HG02885 (cell line): ENCODE measurements around the gene KEAP1.
"Not testable (repeated sequence)": the region's sequence is repeated elsewhere in the genome, so short reads cannot be mapped to it uniquely, and the experiment has no call there.

Experiments used
- ATAC-seq: cut with Tn5 transposase; IDR thresholded peaks from one replicate; pipeline ENCODE4 v1.9.1; 2021; ENCODE audit warnings: mild to moderate bottlenecking; ENCODE audit not compliant: unreplicated experiment, poor library complexity

KEAP1 gene

DNA sequence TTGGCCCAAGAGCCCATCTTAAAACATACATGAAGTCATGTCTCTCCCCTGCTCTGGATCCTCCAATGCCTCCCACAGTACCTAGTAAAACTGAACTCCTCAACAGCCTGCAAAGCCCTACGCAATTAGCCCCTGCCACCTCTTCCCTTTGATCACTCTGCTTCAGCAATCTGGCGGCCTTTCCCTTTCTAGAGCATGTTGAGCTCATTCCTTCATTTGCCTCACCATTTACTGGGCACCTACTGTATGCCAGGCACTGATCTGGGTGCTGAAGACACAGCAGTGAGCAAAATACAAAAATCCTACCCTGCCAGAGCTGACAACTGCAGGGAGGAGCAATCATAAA lies 2.9 kb downstream of the KEAP1 start:
- ATAC-seq: no peak

DNA sequence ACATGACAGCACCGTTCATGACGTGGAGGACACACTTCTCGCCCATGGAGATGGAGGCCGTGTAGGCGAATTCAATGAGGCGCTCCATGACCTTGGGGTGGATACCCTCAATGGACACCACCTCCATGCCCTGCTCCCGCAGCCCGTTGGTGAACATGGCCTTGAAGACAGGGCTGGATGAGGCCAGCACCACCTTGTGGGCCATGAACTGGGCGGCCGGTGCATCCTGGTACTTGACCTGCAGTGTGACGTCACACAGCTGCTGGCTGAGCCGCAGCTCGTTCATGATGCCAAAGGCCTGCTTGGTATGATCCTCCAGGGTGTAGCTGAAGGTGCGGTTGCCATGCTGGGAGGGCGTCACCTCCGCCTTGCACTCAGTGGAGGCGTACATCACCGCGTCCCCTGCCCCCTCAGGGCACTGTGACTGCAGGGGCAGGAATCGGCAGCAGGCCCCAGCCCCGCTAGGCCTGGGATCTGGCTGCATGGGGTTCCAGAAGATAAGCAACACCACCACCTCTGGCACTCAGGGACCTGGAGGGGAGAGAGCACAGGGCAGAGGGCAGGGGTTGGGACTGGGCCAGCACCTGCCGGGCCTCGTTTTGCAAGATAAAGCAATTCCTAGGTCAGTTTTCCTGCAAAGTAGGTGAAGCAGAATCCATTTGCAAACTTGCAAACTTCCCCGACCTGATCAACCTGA lies 3.5 kb downstream of the KEAP1 start:
- no peak for ATAC-seq

DNA sequence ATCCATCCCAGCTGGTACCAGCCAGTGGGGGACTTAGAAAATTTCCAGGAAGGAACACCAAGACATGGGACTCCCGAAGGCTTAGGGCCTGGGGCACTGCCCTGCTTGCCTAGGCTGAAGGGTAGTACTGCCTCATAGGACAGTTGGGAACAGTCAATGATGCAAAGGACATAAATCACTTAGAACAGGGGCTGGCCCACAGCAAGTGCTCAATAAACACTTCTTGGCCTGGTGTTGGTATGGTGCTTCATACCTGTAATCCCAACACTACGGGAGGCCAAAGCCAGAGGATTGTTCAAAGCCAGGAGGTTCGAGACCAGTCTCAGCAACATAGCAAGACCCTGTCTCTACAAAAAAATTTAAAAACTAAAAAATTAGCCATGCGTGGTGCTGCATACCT lies 5.8 kb downstream of the KEAP1 start:
- ATAC-seq: no peak

DNA sequence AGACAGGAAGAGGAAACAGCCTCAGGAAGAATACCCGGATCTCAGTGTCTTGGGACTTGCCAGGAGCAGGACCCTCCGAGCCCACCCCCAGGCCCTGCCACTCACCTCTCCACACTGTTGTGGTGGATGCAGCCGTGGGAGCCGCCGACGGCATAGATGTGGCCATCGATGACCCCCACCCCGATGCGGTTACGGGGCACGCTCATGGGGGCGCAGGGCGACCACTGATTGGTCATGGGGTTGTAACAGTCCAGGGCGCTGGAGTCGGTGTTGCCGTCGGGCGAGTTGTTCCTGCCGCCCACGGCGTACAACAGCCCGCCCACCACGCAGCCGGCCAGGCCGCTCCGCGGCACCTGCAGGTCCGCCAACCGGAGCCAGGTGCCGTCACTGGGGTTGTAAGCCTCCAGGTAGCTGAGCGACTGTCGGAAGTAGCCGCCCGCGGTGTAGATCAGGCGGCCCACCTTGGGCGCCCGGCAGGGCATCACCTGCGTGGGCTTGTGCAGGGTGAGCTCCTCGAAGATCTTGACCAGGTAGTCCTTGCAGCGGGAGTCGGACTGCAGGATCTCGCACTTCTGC lies 11.6 kb downstream of the KEAP1 start:
- ATAC-seq: no peak

DNA sequence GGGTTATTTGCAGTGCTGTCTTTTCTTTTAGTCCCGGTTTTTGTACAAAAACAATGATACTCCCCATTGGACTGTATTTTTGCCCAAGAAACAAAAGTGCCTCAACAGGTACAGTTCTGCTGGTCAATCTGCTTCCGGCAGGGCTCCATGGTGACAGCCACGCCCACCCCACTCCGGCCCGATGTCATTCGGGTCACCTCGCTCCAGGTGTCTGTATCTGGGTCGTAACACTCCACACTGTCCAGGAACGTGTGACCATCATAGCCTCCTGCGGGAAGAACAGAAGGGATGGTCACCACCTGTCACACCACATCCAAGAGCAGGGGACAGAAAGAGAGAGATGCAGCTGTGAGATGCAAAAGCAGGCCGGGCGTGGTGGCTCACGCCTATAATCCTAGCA lies 16.6 kb downstream of the KEAP1 start:
- no peak for ATAC-seq

DNA sequence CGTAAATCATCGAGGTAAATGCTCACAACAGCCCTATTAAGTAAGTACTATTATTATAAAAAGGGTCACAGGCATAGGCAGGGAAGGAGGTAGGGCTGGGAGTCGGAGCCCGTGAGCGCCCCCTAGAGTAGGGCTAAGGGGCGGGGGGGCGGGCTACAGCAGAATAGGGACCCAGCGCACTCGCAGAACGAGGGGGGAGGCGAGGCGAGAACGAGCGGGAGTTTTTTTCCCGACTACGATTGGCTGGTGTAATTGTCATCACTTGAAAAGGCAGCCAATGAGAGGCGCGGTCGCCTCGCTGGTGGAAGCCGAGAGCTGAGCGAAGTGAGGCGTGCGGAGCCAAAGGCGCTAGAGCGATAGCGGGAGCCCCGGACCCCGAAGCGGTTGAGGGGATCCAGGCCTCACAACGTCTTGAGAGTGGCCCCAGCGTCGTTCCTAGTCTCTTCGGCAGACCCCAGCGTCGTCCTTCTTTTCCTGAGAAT lies 24.2 kb downstream of the KEAP1 start:
- no peak for ATAC-seq

DNA sequence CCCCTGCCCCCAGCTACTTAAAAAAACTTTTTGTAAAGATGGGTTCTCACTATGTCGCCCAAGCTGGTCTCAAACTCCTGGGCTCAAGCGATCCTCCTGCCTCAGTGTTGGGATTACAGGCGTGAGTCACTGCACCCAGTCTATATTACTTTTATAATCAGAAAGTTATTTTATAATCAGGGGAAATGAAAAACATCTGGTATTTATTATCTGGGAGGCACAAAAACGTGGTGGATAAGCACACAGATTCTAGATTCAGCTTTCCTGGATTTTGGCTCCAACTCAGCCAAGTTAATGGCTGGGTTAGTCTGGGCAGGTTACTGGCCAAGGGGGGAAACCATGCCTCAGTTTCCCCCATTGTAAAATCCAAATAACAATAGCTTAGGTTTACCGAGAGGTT lies 24.7 kb downstream of the KEAP1 start:
- ATAC-seq: no peak

DNA sequence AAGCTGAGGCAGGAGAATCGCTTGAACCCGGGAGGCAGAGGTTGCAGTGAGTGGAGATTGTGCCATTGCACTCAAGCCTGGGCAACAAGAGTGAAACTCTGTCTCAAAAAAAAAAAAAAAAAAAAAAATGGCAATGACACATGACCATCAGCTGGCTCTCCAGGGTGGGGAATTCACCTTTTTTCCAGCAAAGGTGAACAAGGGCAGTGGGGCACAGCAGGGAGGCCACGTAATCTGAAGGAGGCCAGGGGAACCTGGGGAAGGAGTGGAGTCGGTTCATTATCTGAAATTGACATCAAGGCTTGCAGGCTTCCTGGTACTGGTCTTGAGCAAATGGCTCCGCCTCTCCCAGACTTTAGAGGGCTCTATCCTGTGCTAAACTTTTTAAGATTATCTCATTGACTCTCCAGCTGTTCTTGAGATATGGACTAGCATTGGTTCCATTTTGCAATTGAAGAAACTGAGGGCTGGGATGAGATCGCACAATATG lies 28.1 kb downstream of the KEAP1 start:
- no peak for ATAC-seq

DNA sequence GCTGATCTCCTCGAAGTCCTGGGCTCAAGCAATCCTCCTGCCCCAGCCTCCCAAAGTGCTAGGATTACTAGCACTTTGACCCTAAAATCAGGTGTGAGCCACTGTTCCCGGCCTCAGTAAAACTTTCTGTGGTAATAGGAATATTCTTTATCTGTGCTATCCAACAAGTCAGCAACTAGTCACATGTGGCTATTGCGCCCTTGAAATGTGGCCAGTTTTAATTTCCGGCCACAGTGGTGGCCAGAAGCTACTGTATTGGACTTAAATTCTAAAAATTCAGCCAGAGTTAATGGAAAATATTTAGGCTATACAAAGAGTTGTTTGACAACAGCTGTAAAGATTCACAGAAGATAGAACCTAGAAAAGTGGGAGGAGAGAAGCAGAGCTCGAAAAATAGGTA lies 30.0 kb downstream of the KEAP1 start:
- no peak for ATAC-seq

DNA sequence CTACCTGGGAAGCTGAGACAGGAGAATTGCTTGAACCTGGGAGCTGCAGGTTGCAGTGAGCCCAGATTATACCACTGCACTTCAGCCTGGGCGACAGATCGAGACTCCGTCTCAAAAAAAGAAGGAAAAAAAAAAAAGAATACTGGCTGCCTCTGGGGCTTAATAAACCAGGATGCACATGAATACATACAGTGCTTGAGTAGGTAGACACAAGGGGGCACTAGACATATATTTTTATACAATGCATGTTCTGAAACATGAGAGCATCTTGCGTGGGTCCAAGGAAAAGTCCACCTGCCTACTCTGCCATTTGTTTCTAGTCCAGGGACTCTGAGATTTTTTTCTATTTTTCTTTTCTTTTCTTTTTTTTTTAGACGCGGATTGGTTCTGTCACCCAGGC lies 31.2 kb downstream of the KEAP1 start:
- ATAC-seq: no peak

DNA sequence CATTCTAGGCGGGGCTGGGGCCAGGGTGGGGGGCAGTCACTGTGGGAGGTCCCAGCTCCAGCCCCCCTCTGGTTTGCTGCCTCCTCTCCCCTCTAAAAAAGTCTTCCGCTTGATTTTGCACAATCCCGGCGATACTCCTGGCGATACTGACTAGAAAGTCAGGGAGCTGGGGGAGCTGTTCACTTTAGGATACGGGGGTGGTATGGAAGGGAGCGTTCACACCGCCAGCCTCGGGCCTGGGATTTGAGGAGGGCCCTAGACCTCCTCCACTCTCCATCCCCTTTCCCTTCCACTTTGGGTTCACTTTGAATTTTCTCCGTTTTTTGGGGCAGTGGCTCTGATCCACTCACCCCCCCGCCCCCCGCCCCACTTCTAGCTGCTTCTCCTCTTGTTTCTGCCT lies 35.0 kb downstream of the KEAP1 start:
- ATAC-seq: no peak

DNA sequence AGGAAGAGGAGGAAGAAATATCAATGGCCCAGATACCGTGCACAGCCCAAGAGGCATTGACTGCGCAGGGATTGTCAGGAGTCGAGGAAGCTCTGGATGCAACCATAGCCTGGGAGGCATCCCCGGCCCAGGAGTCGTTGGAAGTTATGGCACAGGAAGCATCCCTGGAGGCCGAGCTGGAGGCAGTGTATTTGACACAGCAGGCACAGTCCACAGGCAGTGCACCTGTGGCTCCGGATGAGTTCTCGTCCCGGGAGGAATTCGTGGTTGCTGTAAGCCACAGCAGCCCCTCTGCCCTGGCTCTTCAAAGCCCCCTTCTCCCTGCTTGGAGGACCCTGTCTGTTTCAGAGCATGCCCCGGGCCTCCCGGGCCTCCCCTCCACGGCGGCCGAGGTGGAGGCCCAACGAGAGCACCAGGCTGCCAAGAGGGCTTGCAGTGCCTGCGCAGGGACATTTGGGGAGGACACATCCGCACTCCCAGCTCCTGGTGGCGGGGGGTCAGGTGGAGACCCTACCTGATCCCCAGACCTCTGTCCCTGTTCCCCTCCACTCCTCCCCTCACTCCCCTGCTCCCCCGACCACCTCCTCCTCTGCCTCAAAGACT lies 36.0 kb downstream of the KEAP1 start:
- ATAC-seq: no peak

DNA sequence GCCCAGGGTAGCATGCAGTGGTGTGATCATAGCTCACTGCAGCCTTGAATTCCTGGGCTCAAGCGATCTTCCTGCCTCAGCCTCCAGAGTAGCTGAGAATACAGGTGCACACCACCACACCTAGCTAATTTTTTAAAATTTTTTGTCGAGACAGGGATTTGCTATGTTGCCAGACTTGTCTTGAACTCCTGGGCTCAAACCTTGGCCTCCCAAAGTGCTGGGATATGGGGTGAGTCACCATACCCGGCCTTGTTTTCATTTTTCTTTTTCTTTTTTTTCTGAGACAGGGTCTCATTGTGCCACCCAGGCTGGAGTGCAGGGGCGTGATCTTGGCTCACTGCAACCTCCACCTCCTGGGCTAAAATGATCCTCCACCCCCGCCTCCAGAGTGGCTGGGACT lies 38.7 kb downstream of the KEAP1 start:
- ATAC-seq: no peak

DNA sequence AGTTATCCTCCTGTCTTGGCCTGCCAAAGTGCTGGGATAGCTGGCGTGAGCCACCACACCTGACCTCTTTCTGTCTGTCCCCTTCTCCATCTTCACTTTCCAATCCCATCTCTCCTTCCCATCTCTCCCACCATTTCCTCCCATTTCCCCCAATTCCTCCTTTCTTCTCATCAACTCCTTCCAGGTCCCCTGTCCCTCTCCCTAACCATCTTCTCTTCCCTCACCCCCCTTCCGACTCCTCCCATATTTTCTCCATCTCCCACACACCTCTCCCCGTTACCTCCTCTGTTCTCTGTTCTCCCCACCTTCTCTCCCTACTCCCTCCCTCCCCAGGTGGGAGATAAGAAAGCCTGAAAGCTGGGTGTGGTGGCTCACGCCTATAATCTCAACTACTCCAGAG lies 40.6 kb downstream of the KEAP1 start:
- no peak for ATAC-seq

DNA sequence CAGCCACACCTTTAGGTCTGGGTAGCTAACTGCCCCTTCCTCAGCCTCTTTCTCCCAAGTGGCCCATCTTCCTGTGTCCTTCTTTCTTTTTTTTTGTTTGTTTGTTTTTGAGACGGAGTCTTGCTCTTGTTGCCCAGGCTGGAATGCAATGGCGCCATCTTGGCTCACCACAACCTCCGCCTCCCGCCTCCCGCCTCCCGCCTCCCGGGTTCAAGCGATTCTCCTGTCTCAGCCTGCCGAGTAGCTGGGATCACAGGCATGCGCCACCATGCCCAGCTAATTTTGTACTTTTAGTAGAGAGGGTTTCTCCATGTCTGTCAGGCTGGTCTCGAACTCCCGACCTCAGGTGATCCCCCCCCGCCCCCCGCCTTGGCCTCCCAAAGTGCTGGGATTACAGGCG lies 41.1 kb downstream of the KEAP1 start:
- ATAC-seq: not testable (repeated sequence)

DNA sequence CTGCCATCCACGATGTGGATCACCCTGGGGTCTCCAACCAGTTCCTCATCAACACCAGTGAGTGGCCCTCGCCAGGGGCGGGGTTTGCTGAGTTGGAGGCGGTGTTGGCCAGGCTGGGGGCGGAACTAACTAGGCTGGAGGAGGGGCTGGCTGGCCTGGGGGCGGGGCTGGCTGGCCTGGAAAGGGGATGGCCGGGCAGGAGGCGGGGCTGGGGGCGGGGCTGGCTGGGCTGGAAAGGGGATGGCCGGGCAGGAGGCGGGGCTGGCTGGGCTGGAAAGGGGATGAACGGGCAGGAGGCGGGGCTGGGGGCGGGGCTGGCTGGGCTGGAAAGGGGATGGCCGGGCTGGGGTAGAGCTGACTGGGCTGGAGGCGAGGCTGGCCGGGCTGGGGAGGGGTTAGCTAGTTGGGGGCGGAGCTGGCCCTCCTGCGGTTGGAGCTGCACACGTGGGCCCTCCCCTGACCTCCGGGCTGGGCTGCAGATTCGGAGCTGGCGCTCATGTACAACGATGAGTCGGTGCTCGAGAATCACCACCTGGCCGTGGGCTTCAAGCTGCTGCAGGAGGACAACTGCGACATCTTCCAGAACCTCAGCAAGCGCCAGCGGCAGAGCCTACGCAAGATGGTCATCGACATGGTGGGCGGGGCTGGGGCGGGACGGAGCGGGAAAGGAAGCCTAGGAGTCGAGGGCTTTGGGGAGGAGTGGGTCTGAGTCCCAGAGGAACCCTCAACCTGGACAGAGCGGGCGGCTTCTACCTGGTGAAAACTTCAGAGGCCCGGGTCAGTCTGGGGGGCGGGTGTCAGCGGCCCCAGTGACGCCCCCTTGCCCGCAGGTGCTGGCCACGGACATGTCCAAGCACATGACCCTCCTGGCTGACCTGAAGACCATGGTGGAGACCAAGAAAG lies 41.9 kb downstream of the KEAP1 start:
- peak; percentile 89 for ATAC-seq

DNA sequence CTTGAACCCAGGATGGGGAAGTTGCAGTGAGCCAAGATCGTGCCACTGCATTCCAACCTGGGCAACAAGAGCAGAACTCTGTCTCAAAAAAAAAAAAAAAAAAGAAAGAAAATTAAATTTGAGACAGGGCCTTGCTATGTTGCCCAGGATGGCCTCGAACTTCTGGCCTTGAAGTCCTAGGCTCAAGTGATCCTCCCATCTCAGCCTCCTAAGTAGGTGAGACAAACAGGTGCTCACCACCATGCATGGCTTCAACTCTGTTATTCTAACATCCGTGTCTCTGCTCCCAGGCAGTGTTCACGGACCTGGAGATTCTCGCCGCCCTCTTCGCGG lies 42.5 kb downstream of the KEAP1 start:
- ATAC-seq: no peak

DNA sequence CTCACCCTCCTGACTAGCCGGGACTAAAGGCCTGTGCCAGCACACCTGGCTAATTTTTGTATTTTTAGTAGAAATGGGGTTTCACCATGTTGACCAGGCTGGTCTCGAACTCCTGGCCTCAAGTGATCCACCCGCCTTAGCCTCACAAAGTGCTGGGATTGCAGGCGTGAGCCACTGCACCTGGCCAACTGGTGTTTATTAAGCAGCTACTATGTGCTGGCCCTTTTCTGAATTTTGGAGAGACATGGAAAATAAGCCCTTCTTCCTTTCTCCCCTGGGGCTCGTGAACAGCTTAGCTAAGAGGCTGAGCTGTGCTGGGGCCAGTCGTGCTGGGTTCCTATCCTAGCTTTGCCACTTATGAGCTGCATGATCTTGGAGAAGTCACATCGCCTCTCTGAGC lies 44.4 kb downstream of the KEAP1 start:
- ATAC-seq: not testable (repeated sequence)

DNA sequence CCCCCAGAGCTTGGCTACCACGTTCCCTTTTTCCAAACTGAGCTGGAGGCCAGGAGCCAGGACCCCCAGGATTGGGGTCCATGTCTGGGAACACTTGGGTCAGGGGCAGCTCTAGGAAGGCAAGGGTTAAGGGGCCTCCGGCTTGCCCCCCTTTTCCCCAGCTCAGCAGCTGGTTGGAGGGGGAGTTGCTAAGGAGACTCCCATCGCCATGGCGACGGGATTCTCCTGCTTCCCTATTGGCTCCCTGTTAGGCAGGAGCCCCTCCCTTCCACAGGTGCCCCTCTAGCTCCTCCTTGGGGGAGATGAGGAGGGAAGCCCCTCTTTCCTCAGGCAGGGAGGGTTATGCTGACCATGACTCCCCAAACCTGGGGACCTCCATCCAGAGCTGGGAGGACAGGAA lies 48.9 kb downstream of the KEAP1 start:
- ATAC-seq: no peak

DNA sequence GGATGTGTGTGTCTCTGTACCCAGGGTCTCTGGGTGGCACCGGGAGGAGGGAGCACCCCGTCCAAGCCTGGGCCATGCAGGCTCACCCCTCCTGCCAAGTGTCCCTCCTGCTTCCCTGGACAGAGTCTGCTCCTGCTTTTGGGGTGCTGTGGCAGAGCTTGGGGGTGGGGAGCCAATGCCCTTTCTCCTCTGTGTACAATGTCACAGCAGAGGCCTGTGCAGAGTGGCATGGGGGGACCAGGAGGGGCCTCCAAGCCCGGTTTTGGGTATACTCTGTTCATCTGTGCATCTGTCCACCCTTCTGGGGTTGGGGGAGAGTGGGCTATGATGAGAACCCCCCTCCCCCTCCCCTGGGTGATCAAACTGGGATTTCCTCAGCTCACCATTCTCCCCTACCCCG lies 49.3 kb downstream of the KEAP1 start:
- no peak for ATAC-seq
